H1 (cell line): Measurements from ENCODE around the gene CELF2. TPM values are rescaled to one million over a fixed set of nuclear protein-coding genes. Genes with fewer than 3 reads are reported as not detected.

Source experiments
- CTCF ChIA-PET: fragments of 300-600 bp; sonication (Branson Sonifier 250); formaldehyde crosslinking; loops from one replicate; lab custom pipeline; 2021; ENCODE audit not compliant: partially characterized antibody; lab: Charles Lee
- POLR2A ChIA-PET: fragments of 300-600 bp; sonication (Branson Sonifier 250); formaldehyde crosslinking; loops from one replicate; lab custom pipeline; 2021; ENCODE audit warnings: inconsistent platforms; ENCODE audit not compliant: partially characterized antibody; lab: Charles Lee
- DNase-seq, 2 experiments: peaks; one replicate each; pipeline versions ENCODE4 v3.0.0 to v3.0.0-alpha.2; 2010 to 2022; ENCODE audit warnings: low spot score in 2 of 2, low read depth in 1 of 2, mixed read lengths in 1 of 2
- FAIRE-seq: peaks from 2 replicates; lab custom pipeline; 2011; peaks lifted over from hg19 to GRCh38; lab: Jason Lieb, UNC
- H2AFZ ChIP-seq: 2 replicates; pipeline ENCODE4 v1.8.1; 2012; ENCODE audit warnings: low read length, inconsistent platforms
- H2AK5ac ChIP-seq: 2 replicates; pipeline ENCODE4 v1.6.1; 2013; ENCODE audit warnings: low read depth, low read length
- H2BK120ac ChIP-seq: replicated peaks from 2 replicates; pipeline ENCODE3; 2013; ENCODE audit warnings: low read depth, low read length, inconsistent platforms
- H2BK12ac ChIP-seq: 2 replicates; pipeline ENCODE4 v1.6.1; 2013; ENCODE audit warnings: low read depth, low read length
- H2BK15ac ChIP-seq: 2 replicates; pipeline ENCODE4 v1.6.1; 2013; ENCODE audit warnings: low read length
- H2BK20ac ChIP-seq: 2 replicates; pipeline ENCODE4 v1.6.1; 2013; ENCODE audit warnings: low read length
- H2BK5ac ChIP-seq: 2 replicates; pipeline ENCODE4 v1.6.1; 2013; ENCODE audit warnings: low read depth, low read length
- H3K14ac ChIP-seq: 2 replicates; pipeline ENCODE4 v1.6.1; 2013; ENCODE audit warnings: inconsistent platforms; ENCODE audit not compliant: insufficient read length
- H3K18ac ChIP-seq: 2 replicates; pipeline ENCODE4 v1.6.1; 2013; ENCODE audit warnings: low read length; ENCODE audit errors: extremely low read depth
- H3K23ac ChIP-seq: 2 replicates; pipeline ENCODE4 v1.6.1; 2013; ENCODE audit warnings: inconsistent platforms; ENCODE audit not compliant: insufficient read length
- H3K23me2 ChIP-seq: 2 replicates; pipeline ENCODE4 v1.6.1; 2013; ENCODE audit warnings: low read depth, low read length
- H3K27ac ChIP-seq: 2 replicates; pipeline ENCODE4 v1.6.1; 2011; ENCODE audit warnings: low read depth, low read length, inconsistent platforms
- H3K27me3 ChIP-seq, 4 experiments: replicated peaks in 1 of 4; 1 replicate in 1 of 4; 2 replicates in 3 of 4; pipeline versions ENCODE4 v1.6.1 to v1.8.1; 2011 to 2013; ENCODE audit warnings: low read length in 3 of 4, mild to moderate bottlenecking in 3 of 4, inconsistent platforms in 2 of 4, mixed read lengths in 2 of 4, moderate library complexity in 1 of 4; ENCODE audit not compliant: control insufficient read depth in 3 of 4, insufficient read depth in 3 of 4; ENCODE audit errors: extremely low read depth in 1 of 4
- H3K36me3 ChIP-seq, 4 experiments: 2 replicates each; pipeline versions ENCODE4 v1.6.1 to v1.8.1; 2011 to 2013; ENCODE audit warnings: mild to moderate bottlenecking in 4 of 4, low read length in 3 of 4, moderate library complexity in 2 of 4, control low read depth in 1 of 4, inconsistent platforms in 1 of 4; ENCODE audit not compliant: insufficient read depth in 4 of 4, control insufficient read depth in 2 of 4
- H3K4ac ChIP-seq: replicated peaks from 2 replicates; pipeline ENCODE3; 2013; ENCODE audit warnings: low read length, low read depth, mixed read lengths, inconsistent platforms; ENCODE audit not compliant: insufficient read length
- H3K4me1 ChIP-seq, 4 experiments: replicated peaks in 1 of 4; 1 replicate in 1 of 4; 2 replicates in 3 of 4; pipeline versions ENCODE4 v1.6.1 to v1.8.1; 2011 to 2013; ENCODE audit warnings: low read length in 3 of 4, inconsistent platforms in 2 of 4, mixed read lengths in 1 of 4; ENCODE audit not compliant: insufficient read depth in 4 of 4, control insufficient read depth in 3 of 4
- H3K4me2 ChIP-seq, 2 experiments: 2 replicates each; pipeline versions ENCODE4 v1.6.1 to v1.8.1; 2011 to 2013; ENCODE audit warnings: low read depth in 2 of 2, low read length in 2 of 2, control low read depth in 1 of 2, inconsistent platforms in 1 of 2, mild to moderate bottlenecking in 1 of 2; ENCODE audit not compliant: insufficient read depth in 1 of 2
- H3K4me3 ChIP-seq, 4 experiments: fragments of 200-600, 300-600 bp in 1 of 4; sonication (generic), shearing (Covaris generic), sonication (Bioruptor Twin) in 1 of 4; 2 replicates each; pipeline versions ENCODE4 v1.5.1 to v1.8.1; 2011 to 2016; ENCODE audit warnings: low read length in 4 of 4, low read depth in 3 of 4, control low read depth in 2 of 4, inconsistent platforms in 2 of 4, mild to moderate bottlenecking in 2 of 4, mixed read lengths in 1 of 4, moderate library complexity in 1 of 4; ENCODE audit not compliant: insufficient read depth in 2 of 4; ENCODE audit errors: extremely low read depth in 1 of 4
- H3K56ac ChIP-seq: replicated peaks from 2 replicates; pipeline ENCODE3; 2013; ENCODE audit warnings: low read depth, mild to moderate bottlenecking, mixed read lengths, low read length, inconsistent platforms; ENCODE audit not compliant: insufficient read length
- H3K79me1 ChIP-seq: 2 replicates; pipeline ENCODE4 v1.6.1; 2013; ENCODE audit warnings: low read depth, low read length, control low read depth
- H3K79me2 ChIP-seq, 2 experiments: 2 replicates each; pipeline versions ENCODE4 v1.6.1 to v1.8.1; 2012 to 2013; ENCODE audit warnings: low read length in 2 of 2, mild to moderate bottlenecking in 2 of 2, inconsistent platforms in 1 of 2; ENCODE audit not compliant: insufficient read depth in 2 of 2, control insufficient read depth in 1 of 2
- H3K9ac ChIP-seq, 4 experiments: replicated peaks in 1 of 4; 1 replicate in 1 of 4; 2 replicates in 3 of 4; pipeline versions ENCODE4 v1.6.1 to v1.8.1; 2011 to 2013; ENCODE audit warnings: low read depth in 3 of 4, low read length in 3 of 4, control low read depth in 2 of 4, mild to moderate bottlenecking in 2 of 4, moderate library complexity in 2 of 4, inconsistent platforms in 1 of 4; ENCODE audit errors: extremely low read depth in 1 of 4
- H3K9me3 ChIP-seq, 2 experiments: 2 replicates each; pipeline versions ENCODE4 v1.6.1 to v1.8.1; 2012 to 2013; ENCODE audit warnings: mild to moderate bottlenecking in 2 of 2, moderate library complexity in 2 of 2, control low read depth in 1 of 2, inconsistent platforms in 1 of 2, low read depth in 1 of 2, low read length in 1 of 2, mixed read lengths in 1 of 2; ENCODE audit not compliant: insufficient read depth in 2 of 2
- H4K20me1 ChIP-seq, 2 experiments: replicated peaks in 1 of 2; 2 replicates each; pipeline versions ENCODE3 to v1.8.1; 2011 to 2013; ENCODE audit warnings: inconsistent platforms in 2 of 2, low read length in 2 of 2, mild to moderate bottlenecking in 1 of 2; ENCODE audit not compliant: insufficient read depth in 2 of 2, control insufficient read depth in 1 of 2
- H4K5ac ChIP-seq: 2 replicates; pipeline ENCODE4 v1.6.1; 2013; ENCODE audit warnings: low read length, low read depth, mixed read lengths, inconsistent platforms; ENCODE audit not compliant: insufficient read length
- H4K8ac ChIP-seq: 2 replicates; pipeline ENCODE4 v1.8.0; 2013; ENCODE audit warnings: mild to moderate bottlenecking, moderate library complexity, low read length, inconsistent platforms; ENCODE audit not compliant: insufficient read depth; ENCODE audit errors: extremely low read depth
- H4K91ac ChIP-seq: replicated peaks from 2 replicates; pipeline ENCODE3; 2013; ENCODE audit warnings: low read length, mixed read lengths, inconsistent platforms; ENCODE audit not compliant: insufficient read length
- BACH1 ChIP-seq: IDR thresholded peaks from 2 replicates; pipeline ENCODE4 v1.6.1; 2012; ENCODE audit warnings: low read length, improper control_type of control experiment
- HDAC6 ChIP-seq: IDR thresholded peaks from one replicate; pipeline ENCODE4 v1.7.1; 2012; ENCODE audit warnings: low read depth, mild to moderate bottlenecking, inconsistent platforms, low read length, moderate library complexity
- KDM4A ChIP-seq: IDR thresholded peaks from one replicate; pipeline ENCODE4 v1.7.1; 2012; ENCODE audit warnings: low read depth, mild to moderate bottlenecking, moderate library complexity, low read length, inconsistent platforms; ENCODE audit not compliant: severe bottlenecking
- MAFK ChIP-seq: IDR thresholded peaks from 2 replicates; pipeline ENCODE4 v1.6.1; 2012; ENCODE audit warnings: low read depth, mild to moderate bottlenecking, improper control_type of control experiment, low read length
- POU5F1 ChIP-seq: IDR thresholded peaks from 2 replicates; pipeline ENCODE4 v1.6.1; 2011; ENCODE audit warnings: low read depth, mild to moderate bottlenecking, low read length, moderate library complexity
- RFX5 ChIP-seq: IDR thresholded peaks from 2 replicates; pipeline ENCODE4 v1.6.1; 2011; ENCODE audit warnings: low read depth, low read length, improper control_type of control experiment, borderline replicate concordance
- SIRT6 ChIP-seq: IDR thresholded peaks from one replicate; pipeline ENCODE4 v1.7.1; 2012; ENCODE audit warnings: low read length, inconsistent platforms
- TAF1 ChIP-seq: IDR thresholded peaks from 2 replicates; pipeline ENCODE4 v1.6.1; 2011; ENCODE audit warnings: mild to moderate bottlenecking, low read depth, low read length
- USF2 ChIP-seq: IDR thresholded peaks from 2 replicates; pipeline ENCODE4 v1.6.1; 2011; ENCODE audit warnings: low read length, improper control_type of control experiment
- WGBS, 2 experiments: shearing (Covaris generic) in 1 of 2; methylation state at CpG; one replicate each; pipeline versions ENCODE4 v1.1.6 to v1.1.7; 2013 to 2015; ENCODE audit warnings: low lambda C conversion rate in 2 of 2, mixed read lengths in 2 of 2, inconsistent platforms in 1 of 2, low coverage in 1 of 2, missing lambda C conversion rate in 1 of 2; ENCODE audit not compliant: insufficient replicate concordance in 2 of 2, insufficient coverage in 1 of 2, insufficient read length in 1 of 2; ENCODE audit errors: extremely low coverage in 1 of 2, missing lambda C conversion rate in 1 of 2; 5-methylcytosine and 5-hydroxymethylcytosine counted together
- polyA plus RNA-seq, 7 experiments: library from polyadenylated mRNA; depleted of rRNA in 3 of 7; stranded (reverse) in 5 of 7; unstranded in 2 of 7; fragments of >200 nt in 5 of 7; fragments of 200-250 nt in 2 of 7; gene quantifications; 1 replicate in 5 of 7; 2 replicates in 1 of 7; 4 replicates in 1 of 7; pipeline versions ENCODE4 v1.2.1 to v1.2.3, GENCODE V29; 2011 to 2013; ENCODE audit warnings: missing spikeins in 2 of 7, mixed read lengths in 2 of 7
- total RNA-seq: library from RNA; stranded (reverse); fragmentation: NEBNext Ultra II Directional; extraction: Animal tissue kit (Norgen Biotek cat#: 25700); gene quantifications from 2 replicates; pipeline ENCODE4 v1.2.1, GENCODE V29; 2021

CELF2 gene
- total and polyA plus RNA-seq, 2 of the 8 experiments (the other 6 are each of a cell fraction or from before 2014, with no cell fraction given): 18.3 to 22.7 TPM

- Histone ChIP-seq H3K79me2 (no peaks in the 10 kb centered on the region), H4K8ac (no peak overlapping the region), H2BK120ac (no peak overlapping the region), H3K27me3 (no peaks in the 10 kb centered on the region), H2AK5ac (no peak overlapping the region), H3K9me3 (peaks cover 0 to 5% of the 10 kb centered on the region in 2 experiments; a peak in 2 of 4 replicates), H2BK20ac (no peak overlapping the region), H4K91ac (no peak overlapping the region), H3K18ac (no peak overlapping the region), H3K79me1 (no peaks in the 10 kb centered on the region), H3K23ac (no peak overlapping the region), H3K27ac (no peak overlapping the region), H3K14ac (no peak overlapping the region), H2BK5ac (no peak overlapping the region), H3K9ac (no peak overlapping the region), H3K4me1 (no peaks in the 10 kb centered on the region), H3K4me3 (no peak overlapping the region), H3K36me3 (no peaks in the 10 kb centered on the region), H3K56ac (no peak overlapping the region), H2BK15ac (no peak overlapping the region), H4K20me1 (no peaks in the 10 kb centered on the region), H3K4ac (no peak overlapping the region), H4K5ac (no peak overlapping the region), H3K4me2 (no peak overlapping the region), H3K23me2 (no peaks in the 10 kb centered on the region), H2BK12ac (no peak overlapping the region), H2AFZ (no peak overlapping the region)
- ChIA-PET POLR2A (no interaction called here), CTCF (no interaction called here)
- no peak for FAIRE-seq
- WGBS, 2 experiments: 81% methylated on average over 12 of the region's 12 CpGs; no CpG with 5 or more reads in 1 of the 2 experiments
- no peak for DNase-seq
- TF ChIP-seq MAFK: no peak
- TF ChIP-seq RFX5: no peak
- TF ChIP-seq HDAC6: no peak
- no peak for TF ChIP-seq USF2
- TF ChIP-seq BACH1: no peak
- no peak for TF ChIP-seq KDM4A
- TF ChIP-seq SIRT6: no peak
- no peak for TF ChIP-seq POU5F1
- no peak for TF ChIP-seq TAF1
Measured at GRCh38 chr10:11353006-11353896, 335.6 kb downstream of the CELF2 start.
